ENCODE measurements around the gene ACHE.

DNA sequence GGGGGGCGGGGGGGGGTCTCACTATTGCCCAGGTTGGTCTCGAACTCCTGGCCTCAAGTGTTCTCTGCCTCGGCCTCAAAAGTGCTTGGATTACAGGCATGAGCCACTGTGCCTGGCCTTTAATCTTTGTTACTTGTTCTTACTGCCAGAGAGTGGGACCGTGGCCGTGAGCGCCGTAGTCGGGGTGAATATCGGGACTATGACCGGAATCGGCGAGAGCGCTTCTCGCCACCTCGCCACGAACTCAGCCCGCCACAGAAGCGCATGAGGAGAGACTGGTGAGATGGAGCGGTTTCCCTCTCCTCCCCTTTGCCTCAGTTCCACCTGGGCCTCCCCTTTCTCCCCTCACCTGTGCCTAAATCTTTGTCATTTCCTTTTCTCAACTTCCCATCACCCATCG, 14.6 kb downstream of the ACHE start:
- TF ChIP-seq, protein P1, sequence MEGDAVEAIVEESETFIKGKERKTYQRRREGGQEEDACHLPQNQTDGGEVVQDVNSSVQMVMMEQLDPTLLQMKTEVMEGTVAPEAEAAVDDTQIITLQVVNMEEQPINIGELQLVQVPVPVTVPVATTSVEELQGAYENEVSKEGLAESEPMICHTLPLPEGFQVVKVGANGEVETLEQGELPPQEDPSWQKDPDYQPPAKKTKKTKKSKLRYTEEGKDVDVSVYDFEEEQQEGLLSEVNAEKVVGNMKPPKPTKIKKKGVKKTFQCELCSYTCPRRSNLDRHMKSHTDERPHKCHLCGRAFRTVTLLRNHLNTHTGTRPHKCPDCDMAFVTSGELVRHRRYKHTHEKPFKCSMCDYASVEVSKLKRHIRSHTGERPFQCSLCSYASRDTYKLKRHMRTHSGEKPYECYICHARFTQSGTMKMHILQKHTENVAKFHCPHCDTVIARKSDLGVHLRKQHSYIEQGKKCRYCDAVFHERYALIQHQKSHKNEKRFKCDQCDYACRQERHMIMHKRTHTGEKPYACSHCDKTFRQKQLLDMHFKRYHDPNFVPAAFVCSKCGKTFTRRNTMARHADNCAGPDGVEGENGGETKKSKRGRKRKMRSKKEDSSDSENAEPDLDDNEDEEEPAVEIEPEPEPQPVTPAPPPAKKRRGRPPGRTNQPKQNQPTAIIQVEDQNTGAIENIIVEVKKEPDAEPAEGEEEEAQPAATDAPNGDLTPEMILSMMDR (IDR thresholded peaks at IDR 0.05) = no peak
- TF ChIP-seq POLR2AphosphoS5 (IDR thresholded peaks at IDR 0.05) (no peak), POLR2A (IDR thresholded peaks at IDR 0.05) (no peak)

Measured in breast epithelium (tissue), 3 donors.